ENCODE measurements around the gene NANS. TPM values are rescaled to one million over a fixed set of nuclear protein-coding genes. Genes with fewer than 3 reads are reported as not detected.

Gene NANS
- total RNA-seq, 2 experiments from 2014 or later = 56.9 to 63.7 TPM

DNA sequence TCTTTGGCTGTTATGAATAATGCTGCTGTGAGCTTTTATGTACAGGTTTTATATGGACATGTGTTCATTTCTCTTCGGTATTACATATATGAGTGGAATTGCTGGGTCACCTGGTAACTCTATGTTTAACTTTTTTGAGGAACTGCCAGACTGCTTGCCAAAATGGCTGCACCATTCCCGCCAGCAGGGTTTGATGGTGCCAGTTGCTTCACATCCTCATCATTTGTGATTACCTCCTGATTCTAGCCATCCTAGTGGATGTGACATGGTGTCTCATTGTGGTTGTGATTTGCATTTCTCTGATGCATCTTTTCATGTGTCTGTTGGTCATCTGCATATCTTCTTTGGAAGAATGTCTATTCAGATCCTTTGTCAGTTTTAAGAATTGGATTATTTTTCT lies 10.7 kb downstream of the NANS start:
- no peak overlapping the region for H3K27ac ChIP-seq (ENCODE audit: low read depth, low read length, poor library complexity, severe bottlenecking)
- no peak overlapping the region for H2AFZ ChIP-seq (ENCODE audit: low read length)
- H3K4me2 ChIP-seq (ENCODE audit: low read length) = no peak overlapping the region
- DNase-seq (ENCODE audit: low spot score) = no peak
- H4K20me1 ChIP-seq (ENCODE audit: insufficient read depth, low read length) = no peaks in the 10 kb centered on the region
- no peaks in the 10 kb centered on the region for H3K9me2 ChIP-seq (ENCODE audit: insufficient read depth, low read length)
- POLR2A ChIA-PET = interaction anchor here (0.6 to 2.2 kb wide), 4 partner anchors 9 to 189 kb away, joined by 3 to 9 read pairs (median 4); no protein-coding TSS in a partner anchor
- no peak for TF ChIP-seq EZH2phosphoT487 (IDR thresholded peaks at IDR 0.05; ENCODE audit: borderline replicate concordance, low read depth, low read length)
- TF ChIP-seq, protein P1, sequence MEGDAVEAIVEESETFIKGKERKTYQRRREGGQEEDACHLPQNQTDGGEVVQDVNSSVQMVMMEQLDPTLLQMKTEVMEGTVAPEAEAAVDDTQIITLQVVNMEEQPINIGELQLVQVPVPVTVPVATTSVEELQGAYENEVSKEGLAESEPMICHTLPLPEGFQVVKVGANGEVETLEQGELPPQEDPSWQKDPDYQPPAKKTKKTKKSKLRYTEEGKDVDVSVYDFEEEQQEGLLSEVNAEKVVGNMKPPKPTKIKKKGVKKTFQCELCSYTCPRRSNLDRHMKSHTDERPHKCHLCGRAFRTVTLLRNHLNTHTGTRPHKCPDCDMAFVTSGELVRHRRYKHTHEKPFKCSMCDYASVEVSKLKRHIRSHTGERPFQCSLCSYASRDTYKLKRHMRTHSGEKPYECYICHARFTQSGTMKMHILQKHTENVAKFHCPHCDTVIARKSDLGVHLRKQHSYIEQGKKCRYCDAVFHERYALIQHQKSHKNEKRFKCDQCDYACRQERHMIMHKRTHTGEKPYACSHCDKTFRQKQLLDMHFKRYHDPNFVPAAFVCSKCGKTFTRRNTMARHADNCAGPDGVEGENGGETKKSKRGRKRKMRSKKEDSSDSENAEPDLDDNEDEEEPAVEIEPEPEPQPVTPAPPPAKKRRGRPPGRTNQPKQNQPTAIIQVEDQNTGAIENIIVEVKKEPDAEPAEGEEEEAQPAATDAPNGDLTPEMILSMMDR (conservative IDR thresholded peaks at IDR 0.05; ENCODE audit: low read length) = no peak
- intact Hi-C loops (cut with micrococcal nuclease; ENCODE audit: unreplicated experiment) = no loop called here
- no peaks in the 10 kb centered on the region for H3K79me2 ChIP-seq (ENCODE audit: insufficient read depth, low read depth, low read length)
- no TSS peak for BruUV-seq (replicated peaks)
- CTCF ChIA-PET (ENCODE audit: unreplicated experiment) = interaction anchor here (0.7 kb wide), 1 partner anchor 248 kb away, joined by 5 read pairs; no protein-coding TSS in a partner anchor
- no peak overlapping the region for H3K4me3 ChIP-seq (ENCODE audit: low read depth, low read length, poor library complexity, severe bottlenecking)
- peaks cover 62% of the 10 kb centered on the region for H3K36me3 ChIP-seq (ENCODE audit: insufficient read depth, low read length)
- H3K9me3 ChIP-seq (ENCODE audit: low read length) = no peaks in the 10 kb centered on the region
- H3K4me1 ChIP-seq (ENCODE audit: insufficient read depth, low read length, poor library complexity, severe bottlenecking) = no peaks in the 10 kb centered on the region

DNA sequence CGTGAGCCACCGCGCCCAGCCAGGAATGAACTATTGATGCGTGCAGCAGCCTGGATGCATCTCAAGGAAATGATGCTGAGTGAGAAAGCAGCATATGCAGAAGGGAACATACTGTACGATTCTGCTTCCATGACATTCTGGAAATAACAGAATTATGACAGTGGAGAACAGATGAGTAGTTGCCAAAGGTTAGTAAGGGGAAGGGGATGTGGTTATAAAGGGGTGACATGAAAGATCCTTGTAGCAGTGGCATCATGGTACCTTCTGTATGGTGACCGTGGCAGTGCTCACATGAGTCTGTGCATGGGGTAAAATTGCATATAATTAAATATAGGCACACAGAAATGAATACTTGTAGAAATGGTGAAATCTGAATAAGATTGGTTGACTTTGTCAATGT lies 13.0 kb downstream of the NANS start:
- intact Hi-C loops (cut with micrococcal nuclease; ENCODE audit: unreplicated experiment) = no loop called here
- CTCF ChIA-PET (ENCODE audit: unreplicated experiment) = no interaction called here
- no peaks in the 10 kb centered on the region for H4K20me1 ChIP-seq (ENCODE audit: insufficient read depth, low read length)

DNA sequence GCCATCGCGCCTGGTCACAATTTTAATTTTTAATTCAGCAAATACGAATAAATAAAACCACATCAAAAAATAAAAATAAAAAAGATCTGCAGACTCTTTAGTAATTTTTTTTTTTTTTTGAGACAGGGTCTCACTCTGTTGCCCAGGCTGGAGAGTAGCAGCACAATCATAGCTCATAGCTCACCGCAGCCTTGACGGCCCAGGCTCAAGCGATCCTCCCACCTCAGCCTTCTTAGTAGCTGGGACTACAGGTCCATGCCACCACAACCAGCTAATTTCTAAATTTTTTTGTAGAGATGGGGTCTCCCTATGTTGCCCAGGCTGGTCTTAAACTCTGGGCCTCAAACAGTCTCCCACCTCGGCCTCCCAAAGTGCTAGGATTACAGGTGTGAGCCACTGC lies 14.2 kb downstream of the NANS start:
- no peaks in the 10 kb centered on the region for H3K79me2 ChIP-seq (ENCODE audit: insufficient read depth, low read depth, low read length)
- no peak for DNase-seq (ENCODE audit: low spot score)
- ChIA-PET CTCF (ENCODE audit: unreplicated experiment) (no interaction called here), POLR2A (interaction anchor here (1.2 kb wide), 1 partner anchor 104 kb away, joined by 3 read pairs; no protein-coding TSS in a partner anchor)
- no peak overlapping the region for H3K4me2 ChIP-seq (ENCODE audit: low read length)
- H3K4me1 ChIP-seq (ENCODE audit: insufficient read depth, low read length, poor library complexity, severe bottlenecking) = peaks cover 13% of the 10 kb centered on the region
- no peak for TF ChIP-seq EZH2phosphoT487 (IDR thresholded peaks at IDR 0.05; ENCODE audit: borderline replicate concordance, low read depth, low read length)
- TF ChIP-seq, protein P1 (conservative IDR thresholded peaks at IDR 0.05; ENCODE audit: low read length) = no peak
- no peaks in the 10 kb centered on the region for H4K20me1 ChIP-seq (ENCODE audit: insufficient read depth, low read length)
- intact Hi-C loops (cut with micrococcal nuclease; ENCODE audit: unreplicated experiment) = loop anchor here (5.0 kb wide), 1 partner anchor 62 kb away; no protein-coding TSS in a partner anchor
- no TSS peak for BruUV-seq (replicated peaks)
- H2AFZ ChIP-seq (ENCODE audit: low read length) = no peak overlapping the region
- no peak overlapping the region for H3K27ac ChIP-seq (ENCODE audit: low read depth, low read length, poor library complexity, severe bottlenecking)
- no peak overlapping the region for H3K4me3 ChIP-seq (ENCODE audit: low read depth, low read length, poor library complexity, severe bottlenecking)
- H3K9me2 ChIP-seq (ENCODE audit: insufficient read depth, low read length) = no peaks in the 10 kb centered on the region
- peaks cover 34% of the 10 kb centered on the region for H3K36me3 ChIP-seq (ENCODE audit: insufficient read depth, low read length)
- H3K9me3 ChIP-seq (ENCODE audit: low read length) = no peaks in the 10 kb centered on the region

More for the DNA sequence above, 13.0 kb downstream of the NANS start:
- Histone ChIP-seq H3K27ac (ENCODE audit: low read depth, low read length, poor library complexity, severe bottlenecking) (no peak overlapping the region), H3K79me2 (ENCODE audit: insufficient read depth, low read depth, low read length) (no peaks in the 10 kb centered on the region), H3K36me3 (ENCODE audit: insufficient read depth, low read length) (peaks cover 41% of the 10 kb centered on the region), H3K4me3 (ENCODE audit: low read depth, low read length, poor library complexity, severe bottlenecking) (no peak overlapping the region), H3K4me1 (ENCODE audit: insufficient read depth, low read length, poor library complexity, severe bottlenecking) (peaks cover 4% of the 10 kb centered on the region), H2AFZ (ENCODE audit: low read length) (no peak overlapping the region), H3K4me2 (ENCODE audit: low read length) (no peak overlapping the region), H3K9me2 (ENCODE audit: insufficient read depth, low read length) (no peaks in the 10 kb centered on the region), H3K9me3 (ENCODE audit: low read length) (no peaks in the 10 kb centered on the region)
- no peak for TF ChIP-seq EZH2phosphoT487 (IDR thresholded peaks at IDR 0.05; ENCODE audit: borderline replicate concordance, low read depth, low read length)
- TF ChIP-seq, protein P1 (conservative IDR thresholded peaks at IDR 0.05; ENCODE audit: low read length) = no peak
- BruUV-seq (replicated peaks) = no TSS peak
- POLR2A ChIA-PET = no interaction called here
- DNase-seq (ENCODE audit: low spot score) = no peak
